Heart right ventricle (tissue), 16 donors: Measurements from ENCODE around the gene NACC1. TPM values are rescaled to one million over a fixed set of nuclear protein-coding genes. Genes with fewer than 3 reads are reported as not detected.

Experiments used
- ATAC-seq, 8 donors: fragments of 200-7000 bp; cut with Tn5 transposase; one replicate each; pipeline ENCODE4 v1.9.1; 2020; ENCODE audit warnings: mild to moderate bottlenecking in 8 of 8, moderate library complexity in 8 of 8, moderate number of reproducible peaks in 1 of 8
- DNase-seq, 2 donors: peaks; one replicate each; pipeline ENCODE4 v3.0.0-alpha.2; 2020
- H3K27ac ChIP-seq, 10 donors: fragments of 200-600 bp; sonication (generic) in 2 of 10; one replicate each; pipeline versions ENCODE4 v1.5.0 to v1.8.0; 2020 to 2022; ENCODE audit warnings: mild to moderate bottlenecking in 3 of 10
- H3K27me3 ChIP-seq, 7 donors: fragments of 200-600 bp; one replicate each; pipeline ENCODE4 v1.8.0; 2021 to 2022; ENCODE audit warnings: mild to moderate bottlenecking in 2 of 7
- H3K36me3 ChIP-seq, 9 donors: fragments of 200-600 bp; sonication (generic) in 1 of 9; one replicate each; pipeline versions ENCODE4 v1.5.0 to v1.8.0; 2020 to 2022; ENCODE audit warnings: mild to moderate bottlenecking in 2 of 9
- H3K4me1 ChIP-seq, 9 donors: fragments of 200-600 bp; sonication (generic) in 1 of 9; one replicate each; pipeline versions ENCODE4 v1.5.0 to v1.8.0; 2020 to 2022; ENCODE audit warnings: mild to moderate bottlenecking in 4 of 9
- H3K4me3 ChIP-seq, 10 donors: fragments of 200-600 bp; sonication (generic) in 2 of 10; one replicate each; pipeline versions ENCODE4 v1.5.0 to v1.8.0; 2020 to 2022; ENCODE audit warnings: mild to moderate bottlenecking in 7 of 10, moderate library complexity in 2 of 10
- H3K9me3 ChIP-seq, 11 donors: fragments of 200-600 bp in 10 of 11; sonication (generic) in 2 of 11; one replicate each; pipeline versions ENCODE4 v1.5.0 to v1.8.0; 2013 to 2022; ENCODE audit warnings: mild to moderate bottlenecking in 2 of 11, control low read depth in 1 of 11, moderate library complexity in 1 of 11
- WGBS, 2 donors: extraction: QIAGEN DNeasy Blood & Tissue Kit; methylation state at CpG; one replicate each; pipeline ENCODE4 v1.1.7; 2013; ENCODE audit warnings: inconsistent platforms in 1 of 2; 5-methylcytosine and 5-hydroxymethylcytosine counted together
- intact Hi-C, 10 donors: fragments of 100-400 bp; cut with DNase I; formaldehyde crosslinking; loops; one replicate each; pipeline versions ENCODE4 v1.11.1 to v1.14.2; 2022
- polyA plus RNA-seq, 2 donors: library from polyadenylated mRNA; stranded (reverse); fragments of 200-250 nt; gene quantifications; one replicate each; pipeline ENCODE4 v1.2.3, GENCODE V29; 2013
- total RNA-seq, 10 donors: library from RNA; stranded (reverse); fragmentation: NEBNext Ultra II Directional in 3 of 10; extraction: Animal tissue kit (Norgen Biotek cat#: 25700) in 3 of 10; gene quantifications; one replicate each; pipeline versions ENCODE4 v1.2.1 to v1.2.4, GENCODE V29; 2021 to 2023
- TF ChIP-seq, protein P1 (sequence below), 9 donors: fragments of 200-600 bp; sonication (generic) in 2 of 9; IDR thresholded peaks; one replicate each; pipeline versions ENCODE4 v1.5.0 to v1.8.0; 2021 to 2022; ENCODE audit warnings: antibody characterized with exemption in 9 of 9, mild to moderate bottlenecking in 5 of 9, moderate library complexity in 1 of 9
- donor health status: Arrhythmogenic right ventricular cardiomyopathy.
- donor health status: ischemic (EF 13 %, LVEDD 7.1; RV severe dilation, severe dysfunction).
- donor health status: healthy with polysubstance abuse.
- donor health status: DM: no; HTN: yes; CAD: no.
- donor health status: DM: no; HTN: no; CAD: no.
- donor health status: ischemic (EF 25% LVEDD 6.9; RV normal size, moderate dysfunction).
- donor health status: ischemic (EF 25% LVEDD 5.7; RV mildly dilated, moderate dysfunction).
- donor health status: healthy.
- donor health status: DM: yes; HTN: yes; CAD: no.
- donor health status: Ischemic cardiomyopathy.
- donor health status: ischemic (EF 35%, LVEDD 5.7; RV mildly dilated, moderate dysfunction).
- donor health status: nonischemic (EF 11% LVEDD 7.7; RV severe dilation, severe dysfunction).
- donor health status: DM: yes; HTN: yes; CAD: no.
- donor health status: PGD.
- donor health status: ischemic (EF 29% LVEDD 5.4; RV normal size, mild dysfunction).
- donor health status: nonischemic (EF 23%, LVEDD 6.1; RV moderate dilation, normal function).

The NACC1 gene
- total and polyA plus RNA-seq, 12 donors = 23.9 to 58.0 (median 33.0) TPM

DNA sequence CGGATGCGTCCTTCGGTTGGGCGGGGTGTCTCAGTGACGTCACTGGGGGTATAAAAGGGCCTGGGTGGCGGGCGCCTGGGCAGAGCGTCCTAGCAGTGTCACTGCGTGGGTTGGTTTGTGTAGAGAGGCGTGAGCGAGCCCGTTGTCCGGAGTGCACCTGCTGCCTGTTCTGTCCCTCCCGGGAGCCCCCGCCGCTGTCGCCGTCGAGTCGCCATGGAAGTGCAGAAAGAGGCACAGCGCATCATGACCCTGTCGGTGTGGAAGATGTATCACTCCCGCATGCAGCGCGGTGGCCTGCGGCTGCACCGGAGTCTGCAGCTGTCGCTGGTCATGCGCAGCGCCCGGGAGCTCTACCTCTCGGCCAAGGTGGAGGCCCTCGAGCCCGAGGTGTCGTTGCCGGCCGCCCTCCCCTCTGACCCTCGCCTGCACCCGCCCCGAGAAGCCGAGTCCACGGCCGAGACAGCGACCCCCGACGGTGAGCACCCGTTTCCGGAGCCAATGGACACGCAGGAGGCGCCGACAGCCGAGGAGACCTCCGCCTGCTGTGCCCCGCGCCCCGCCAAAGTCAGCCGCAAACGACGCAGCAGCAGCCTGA, 35.0 kb downstream of the NACC1 start:
- TF ChIP-seq, protein P1, sequence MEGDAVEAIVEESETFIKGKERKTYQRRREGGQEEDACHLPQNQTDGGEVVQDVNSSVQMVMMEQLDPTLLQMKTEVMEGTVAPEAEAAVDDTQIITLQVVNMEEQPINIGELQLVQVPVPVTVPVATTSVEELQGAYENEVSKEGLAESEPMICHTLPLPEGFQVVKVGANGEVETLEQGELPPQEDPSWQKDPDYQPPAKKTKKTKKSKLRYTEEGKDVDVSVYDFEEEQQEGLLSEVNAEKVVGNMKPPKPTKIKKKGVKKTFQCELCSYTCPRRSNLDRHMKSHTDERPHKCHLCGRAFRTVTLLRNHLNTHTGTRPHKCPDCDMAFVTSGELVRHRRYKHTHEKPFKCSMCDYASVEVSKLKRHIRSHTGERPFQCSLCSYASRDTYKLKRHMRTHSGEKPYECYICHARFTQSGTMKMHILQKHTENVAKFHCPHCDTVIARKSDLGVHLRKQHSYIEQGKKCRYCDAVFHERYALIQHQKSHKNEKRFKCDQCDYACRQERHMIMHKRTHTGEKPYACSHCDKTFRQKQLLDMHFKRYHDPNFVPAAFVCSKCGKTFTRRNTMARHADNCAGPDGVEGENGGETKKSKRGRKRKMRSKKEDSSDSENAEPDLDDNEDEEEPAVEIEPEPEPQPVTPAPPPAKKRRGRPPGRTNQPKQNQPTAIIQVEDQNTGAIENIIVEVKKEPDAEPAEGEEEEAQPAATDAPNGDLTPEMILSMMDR (IDR thresholded peaks at IDR 0.05) = peak in 4 of 9 donors; percentile 19 to 47 (median 32)
- ATAC-seq (peak; percentile 48 to 74 (median 64)), DNase-seq (peak; percentile 96 to 97)
- H3K36me3 ChIP-seq = peaks cover 0 to 11% (median 0%) of the 10 kb centered on the region in 9 donors
- no peaks in the 10 kb centered on the region for H3K27me3 ChIP-seq
- intact Hi-C loops = loop anchor here in 7 of 10 donors (2.0 to 10.0 kb wide), 10 partner anchors 14 to 694 kb away; partner anchors contain the start of genes LYL1 (in 4 of the 7), TRMT1 (in 3 of the 7), JUNB (in 2 of the 7) and NACC1 (in 2 of the 7)
- H3K27ac ChIP-seq = peak overlapping the region; percentile 86 to 100 (median 98)
- H3K4me3 ChIP-seq = peak overlapping the region; percentile 64 to 100 (median 88)
- peaks cover 0 to 48% (median 38%) of the 10 kb centered on the region in 9 donors for H3K4me1 ChIP-seq
- H3K9me3 ChIP-seq = no peaks in the 10 kb centered on the region
- 4 to 10% methylated on average over 55 to 59 of the region's 59 CpGs for WGBS, 2 donors

DNA sequence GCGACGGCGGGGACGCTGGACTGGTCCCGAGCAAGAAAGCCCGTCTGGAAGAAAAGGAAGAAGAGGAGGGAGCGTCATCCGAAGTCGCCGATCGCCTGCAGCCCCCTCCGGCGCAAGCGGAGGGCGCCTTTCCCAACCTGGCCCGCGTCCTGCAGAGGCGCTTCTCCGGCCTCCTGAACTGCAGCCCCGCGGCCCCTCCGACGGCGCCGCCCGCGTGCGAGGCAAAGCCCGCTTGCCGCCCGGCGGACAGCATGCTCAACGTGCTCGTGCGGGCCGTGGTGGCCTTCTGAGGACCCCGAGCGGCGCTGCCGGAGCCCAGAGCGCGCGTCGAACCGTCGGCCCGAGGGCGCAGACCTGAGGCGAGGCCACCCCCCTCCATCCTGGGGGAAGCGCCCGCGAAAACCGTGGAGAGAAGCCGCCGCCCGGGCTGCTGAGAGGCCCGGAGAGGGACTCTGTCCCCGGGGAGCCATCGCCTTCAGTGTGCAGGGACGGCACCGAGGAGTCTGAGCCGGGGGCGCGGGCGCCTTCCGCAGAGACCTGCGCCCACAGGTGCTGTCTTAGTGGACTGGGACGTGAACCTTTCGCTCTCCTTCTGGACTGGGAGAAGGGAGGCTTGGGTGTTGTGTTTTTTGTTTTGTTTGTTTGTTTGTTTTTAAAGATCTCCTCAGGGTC, 35.6 kb downstream of the NACC1 start:
- Histone ChIP-seq H3K9me3 (no peaks in the 10 kb centered on the region), H3K27ac (peak overlapping the region; percentile 86 to 100 (median 98)), H3K36me3 (peaks cover 0 to 11% (median 0%) of the 10 kb centered on the region in 9 donors), H3K27me3 (no peaks in the 10 kb centered on the region), H3K4me3 (peak overlapping the region; percentile 64 to 100 (median 88)), H3K4me1 (peaks cover 0 to 42% (median 34%) of the 10 kb centered on the region in 9 donors)
- ATAC-seq (no peak), DNase-seq (peak in 1 of 2 donors; percentile 49)
- whole genome bisulfite sequencing, 2 donors = 22 to 24% methylated on average over 69 of the region's 69 CpGs
- intact Hi-C loops = loop anchor here in 7 of 10 donors (2.0 to 10.0 kb wide), 10 partner anchors 13 to 694 kb away; partner anchors contain the start of genes LYL1 (in 4 of the 7), TRMT1 (in 3 of the 7), JUNB (in 2 of the 7) and NACC1 (in 2 of the 7)
- TF ChIP-seq, protein P1 (IDR thresholded peaks at IDR 0.05) = peak in 3 of 9 donors; percentile 1 to 22 (median 22)

DNA sequence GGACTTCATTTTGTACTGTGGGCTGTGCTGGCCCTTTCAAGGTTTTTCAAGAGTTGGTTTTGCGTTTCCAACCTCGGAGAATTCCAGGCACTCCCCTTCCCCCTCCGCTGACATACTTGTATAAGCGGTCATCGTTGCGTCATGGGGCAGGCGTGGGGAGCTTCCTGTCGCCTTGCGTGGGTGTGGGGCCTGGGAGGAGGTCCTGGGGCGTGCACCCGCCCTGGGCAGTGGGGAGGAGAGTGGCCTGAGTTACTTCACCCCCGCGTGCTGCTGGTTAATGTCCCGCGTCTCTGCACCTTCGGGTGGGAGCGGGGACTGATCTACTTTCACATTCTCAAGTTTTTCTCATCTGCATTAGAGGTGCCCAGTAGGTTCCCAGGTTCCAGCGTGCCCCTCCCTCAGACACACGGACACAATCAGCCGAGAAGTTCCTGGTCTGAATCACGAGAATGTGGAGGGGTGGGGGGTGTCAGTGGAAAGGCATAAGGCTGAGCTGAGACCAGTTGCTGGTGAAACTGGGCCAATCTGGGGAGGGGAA, 36.2 kb downstream of the NACC1 start:
- H3K27me3 ChIP-seq = no peaks in the 10 kb centered on the region
- intact Hi-C loops = loop anchor here in 7 of 10 donors (5.0 to 10.0 kb wide), 8 partner anchors 37 to 693 kb away; partner anchors contain the start of genes LYL1 (in 4 of the 7), JUNB (in 2 of the 7), NACC1 (in 2 of the 7) and TRMT1 (in 2 of the 7)
- H3K4me1 ChIP-seq = peaks cover 0 to 41% (median 28%) of the 10 kb centered on the region in 9 donors
- H3K36me3 ChIP-seq = peaks cover 0 to 11% (median 0%) of the 10 kb centered on the region in 9 donors
- DNase-seq = peak; percentile 88 to 94
- H3K4me3 ChIP-seq = peak overlapping the region; percentile 64 to 100 (median 88)
- TF ChIP-seq, protein P1 (IDR thresholded peaks at IDR 0.05) = no peak
- peak overlapping the region; percentile 86 to 100 (median 98) for H3K27ac ChIP-seq
- ATAC-seq = peak in 6 of 8 donors; percentile 5 to 23 (median 9)
- 22 to 35% methylated on average over 21 of the region's 21 CpGs for WGBS, 2 donors
- no peaks in the 10 kb centered on the region for H3K9me3 ChIP-seq
